Mesendoderm (in vitro differentiated cells): ENCODE data around the gene FLRT2. TPM values are rescaled to one million over a fixed set of nuclear protein-coding genes. Genes with fewer than 3 reads are reported as not detected.

ENCODE experiments used
- DNase-seq: peaks from one replicate; pipeline ENCODE4 v3.0.0; 2013
- H2AK5ac ChIP-seq: 2 replicates; pipeline ENCODE4 v1.6.1; 2013; ENCODE audit warnings: low read length, inconsistent platforms
- H2BK120ac ChIP-seq: 2 replicates; pipeline ENCODE4 v1.6.1; 2013; ENCODE audit warnings: low read depth, mild to moderate bottlenecking, low read length, moderate library complexity, mixed read lengths
- H2BK15ac ChIP-seq: replicated peaks from 2 replicates; pipeline ENCODE4 v1.6.1; 2013; ENCODE audit warnings: low read depth, mild to moderate bottlenecking, moderate library complexity
- H2BK5ac ChIP-seq: 2 replicates; pipeline ENCODE4 v1.6.1; 2013; ENCODE audit warnings: low read length, inconsistent platforms
- H3K18ac ChIP-seq: 2 replicates; pipeline ENCODE4 v1.6.1; 2013; ENCODE audit warnings: mild to moderate bottlenecking, low read length, mixed read lengths
- H3K23ac ChIP-seq: one replicate; pipeline ENCODE4 v1.6.1; 2013; ENCODE audit warnings: low read length
- H3K27ac ChIP-seq: 2 replicates; pipeline ENCODE4 v1.5.1; 2013; ENCODE audit warnings: low read depth, mild to moderate bottlenecking, inconsistent platforms, low read length, moderate library complexity
- H3K27me3 ChIP-seq: 2 replicates; pipeline ENCODE4 v1.6.1; 2013; ENCODE audit warnings: low read length, control low read depth, mild to moderate bottlenecking, inconsistent platforms; ENCODE audit not compliant: insufficient read depth, poor library complexity
- H3K36me3 ChIP-seq: 2 replicates; pipeline ENCODE4 v1.6.1; 2013; ENCODE audit warnings: low read length, inconsistent platforms; ENCODE audit not compliant: control insufficient read depth, insufficient read depth
- H3K4ac ChIP-seq: one replicate; pipeline ENCODE4 v1.6.1; 2013; ENCODE audit warnings: low read depth, mild to moderate bottlenecking, low read length, moderate library complexity
- H3K4me1 ChIP-seq: 2 replicates; pipeline ENCODE4 v1.6.1; 2013; ENCODE audit warnings: low read depth, low read length, inconsistent platforms; ENCODE audit not compliant: control insufficient read depth
- H3K4me2 ChIP-seq: 2 replicates; pipeline ENCODE4 v1.6.1; 2013; ENCODE audit warnings: low read length
- H3K4me3 ChIP-seq: 2 replicates; pipeline ENCODE4 v1.5.1; 2013; ENCODE audit warnings: mild to moderate bottlenecking, low read length
- H3K56ac ChIP-seq: one replicate; pipeline ENCODE4 v1.6.1; 2013; ENCODE audit warnings: low read length
- H3K79me1 ChIP-seq: 2 replicates; pipeline ENCODE4 v1.6.1; 2013; ENCODE audit warnings: low read length, inconsistent platforms
- H3K79me2 ChIP-seq: 2 replicates; pipeline ENCODE4 v1.6.1; 2013; ENCODE audit warnings: mild to moderate bottlenecking, low read length; ENCODE audit not compliant: control insufficient read depth, insufficient read depth
- H3K9ac ChIP-seq: 2 replicates; pipeline ENCODE4 v1.6.1; 2013; ENCODE audit warnings: low read length, inconsistent platforms
- H4K5ac ChIP-seq: one replicate; pipeline ENCODE4 v1.6.1; 2013; ENCODE audit warnings: low read length
- H4K8ac ChIP-seq: one replicate; pipeline ENCODE4 v1.6.1; 2013; ENCODE audit warnings: low read depth, mild to moderate bottlenecking, control low read depth, low read length, moderate library complexity
- WGBS: extraction: QIAGEN DNeasy Blood & Tissue Kit; methylation state at CpG from one replicate; pipeline ENCODE4 v1.1.7; 2013; ENCODE audit warnings: low lambda C conversion rate, missing lambda C conversion rate; ENCODE audit not compliant: insufficient coverage; ENCODE audit errors: extremely low coverage; 5-methylcytosine and 5-hydroxymethylcytosine counted together
- polyA plus RNA-seq, 2 experiments: library from polyadenylated mRNA; stranded (reverse); fragments of 200-250 nt; gene quantifications; one replicate each; pipeline ENCODE4 v1.2.3, GENCODE V29; 2013

Gene FLRT2, protein sequence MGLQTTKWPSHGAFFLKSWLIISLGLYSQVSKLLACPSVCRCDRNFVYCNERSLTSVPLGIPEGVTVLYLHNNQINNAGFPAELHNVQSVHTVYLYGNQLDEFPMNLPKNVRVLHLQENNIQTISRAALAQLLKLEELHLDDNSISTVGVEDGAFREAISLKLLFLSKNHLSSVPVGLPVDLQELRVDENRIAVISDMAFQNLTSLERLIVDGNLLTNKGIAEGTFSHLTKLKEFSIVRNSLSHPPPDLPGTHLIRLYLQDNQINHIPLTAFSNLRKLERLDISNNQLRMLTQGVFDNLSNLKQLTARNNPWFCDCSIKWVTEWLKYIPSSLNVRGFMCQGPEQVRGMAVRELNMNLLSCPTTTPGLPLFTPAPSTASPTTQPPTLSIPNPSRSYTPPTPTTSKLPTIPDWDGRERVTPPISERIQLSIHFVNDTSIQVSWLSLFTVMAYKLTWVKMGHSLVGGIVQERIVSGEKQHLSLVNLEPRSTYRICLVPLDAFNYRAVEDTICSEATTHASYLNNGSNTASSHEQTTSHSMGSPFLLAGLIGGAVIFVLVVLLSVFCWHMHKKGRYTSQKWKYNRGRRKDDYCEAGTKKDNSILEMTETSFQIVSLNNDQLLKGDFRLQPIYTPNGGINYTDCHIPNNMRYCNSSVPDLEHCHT
- polyA plus RNA-seq (2013, experiment 1 of 2), result 17.1 TPM
- 14.9 TPM for polyA plus RNA-seq (2013, experiment 2 of 2)

DNA sequence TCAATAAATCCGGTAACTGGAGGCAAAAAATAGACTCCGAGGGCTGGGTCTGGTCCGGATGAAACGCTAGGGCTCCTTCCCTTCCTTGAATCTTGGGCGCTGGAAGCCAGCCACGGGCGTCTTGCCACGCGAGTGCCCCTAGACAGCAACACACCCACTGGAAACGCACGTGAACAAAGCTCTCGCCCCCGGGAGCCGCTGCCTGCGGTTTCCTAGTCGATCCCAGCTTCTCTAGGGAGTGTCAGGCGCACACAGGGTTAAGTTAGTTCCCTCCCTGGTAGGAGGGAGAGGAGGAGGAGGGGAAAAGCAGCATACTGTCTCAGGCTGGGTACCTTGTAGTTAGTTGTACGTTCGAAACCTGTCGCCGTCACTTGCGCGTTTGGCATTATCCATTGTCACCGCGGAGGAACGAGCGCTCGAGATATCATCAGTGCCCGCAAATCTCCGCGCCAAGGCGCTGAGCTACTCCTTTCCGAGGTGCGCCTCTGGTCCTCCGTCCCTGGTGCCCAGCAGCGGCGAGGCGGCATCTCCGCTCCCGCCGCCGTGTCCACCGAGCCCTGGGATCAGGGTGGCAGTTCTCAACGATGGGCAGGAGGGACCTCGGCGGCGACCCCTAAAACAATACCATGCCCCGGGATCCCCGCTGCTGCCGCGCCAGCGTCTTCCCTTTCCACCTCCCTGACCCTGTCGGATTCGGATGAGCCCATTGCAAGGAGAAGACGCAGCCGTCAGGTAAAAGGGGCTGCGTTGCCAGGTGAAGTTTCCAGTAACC is at the start of gene FLRT2:
TSS of gene FLRT2 (plus strand) at position 342 of the 772 bp plus-strand sequence. CDS start 91,371 bp downstream, outside the sequence.
- Histone ChIP-seq H2BK5ac (no peak within 1 kb of the TSS), H3K56ac (peak within 1 kb of the TSS; percentile 93), H3K27me3 (no peaks in the 10 kb centered on the region), H3K79me2 (peaks cover 9% of the 10 kb centered on the region), H3K4me1 (peaks cover 6% of the 10 kb centered on the region), H3K27ac (no peak within 1 kb of the TSS), H3K79me1 (no peaks in the 10 kb centered on the region), H3K18ac (peak within 1 kb of the TSS; percentile 24), H2BK120ac (no peak within 1 kb of the TSS), H4K5ac (no peak within 1 kb of the TSS), H3K4ac (peak within 1 kb of the TSS; percentile 17), H3K36me3 (no peaks in the 10 kb centered on the region), H4K8ac (no peak within 1 kb of the TSS), H3K9ac (peak within 1 kb of the TSS; percentile 81), H2BK15ac (no peak within 1 kb of the TSS), H3K4me3 (peak within 1 kb of the TSS; percentile 12), H2AK5ac (no peak within 1 kb of the TSS), H3K23ac (no peak within 1 kb of the TSS), H3K4me2 (peak within 1 kb of the TSS; percentile 57)
- DNase-seq, result peak; percentile 80
- WGBS, result no CpG with 5 or more reads among the region's 57 CpGs

DNA sequence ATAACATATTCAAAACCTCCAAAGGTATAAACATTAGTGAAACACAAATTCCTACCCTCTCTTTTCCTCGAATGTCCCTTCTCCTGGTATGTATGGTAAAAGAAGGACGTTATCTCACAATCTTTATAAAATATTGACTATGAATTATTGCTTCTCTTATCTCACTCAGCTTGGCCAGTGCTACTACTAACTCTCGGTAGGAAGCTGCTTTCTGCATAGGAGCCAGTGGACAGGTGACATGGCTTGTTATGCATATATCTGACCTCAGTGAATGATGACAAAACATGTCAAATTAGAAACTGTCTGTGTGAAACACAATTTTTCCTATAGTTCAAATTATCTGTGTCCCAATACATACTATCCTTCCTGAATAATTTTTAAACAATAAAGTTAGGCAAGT is 48.5 kb upstream of the FLRT2 start:
- Histone ChIP-seq H3K18ac (no peak overlapping the region), H3K79me2 (no peaks in the 10 kb centered on the region), H3K27me3 (no peaks in the 10 kb centered on the region), H3K56ac (no peak overlapping the region), H3K79me1 (no peaks in the 10 kb centered on the region), H3K23ac (no peak overlapping the region), H3K4me1 (peaks cover 2% of the 10 kb centered on the region), H3K27ac (no peak overlapping the region), H3K4me3 (no peak overlapping the region), H3K4ac (no peak overlapping the region), H3K36me3 (no peaks in the 10 kb centered on the region), H2AK5ac (no peak overlapping the region), H3K9ac (no peak overlapping the region), H2BK120ac (no peak overlapping the region), H3K4me2 (no peak overlapping the region), H4K8ac (no peak overlapping the region), H4K5ac (no peak overlapping the region), H2BK5ac (no peak overlapping the region), H2BK15ac (no peak overlapping the region)
- no CpG with 5 or more reads among the region's 3 CpGs for WGBS
- DNase-seq, result no peak

DNA sequence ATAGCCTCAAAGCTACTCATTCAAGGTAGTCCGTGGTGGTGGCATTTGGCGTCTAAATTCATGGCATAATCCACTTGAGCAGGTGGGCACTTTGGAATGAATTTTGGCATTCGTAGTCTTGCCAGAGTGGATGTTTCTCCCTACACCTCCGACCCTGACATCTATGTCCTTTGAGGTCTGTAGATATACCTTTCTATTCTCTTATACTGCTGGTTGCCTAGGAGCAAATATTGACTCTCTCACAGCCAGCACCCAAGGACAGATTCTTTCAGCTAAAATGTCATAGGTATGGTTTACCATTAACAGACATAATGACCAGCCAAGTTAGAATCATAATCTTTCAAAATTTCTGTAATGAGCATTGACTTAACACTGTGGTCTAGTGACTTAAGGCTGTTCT is 47.4 kb upstream of the FLRT2 start:
- no peaks in the 10 kb centered on the region for H3K27me3 ChIP-seq
- no peak overlapping the region for H3K23ac ChIP-seq
- DNase-seq, result no peak
- WGBS, result no CpG with 5 or more reads among the region's 4 CpGs
- no peak overlapping the region for H3K4ac ChIP-seq
- no peaks in the 10 kb centered on the region for H3K79me1 ChIP-seq
- H3K27ac ChIP-seq, result no peak overlapping the region
- H2AK5ac ChIP-seq, result no peak overlapping the region
- H3K56ac ChIP-seq, result no peak overlapping the region
- no peak overlapping the region for H4K5ac ChIP-seq
- H3K4me3 ChIP-seq, result no peak overlapping the region
- H2BK15ac ChIP-seq, result no peak overlapping the region
- H3K9ac ChIP-seq, result no peak overlapping the region
- no peak overlapping the region for H2BK120ac ChIP-seq
- no peak overlapping the region for H2BK5ac ChIP-seq
- peaks cover 2% of the 10 kb centered on the region for H3K4me1 ChIP-seq
- H4K8ac ChIP-seq, result no peak overlapping the region
- no peak overlapping the region for H3K4me2 ChIP-seq
- no peaks in the 10 kb centered on the region for H3K36me3 ChIP-seq
- H3K79me2 ChIP-seq, result no peaks in the 10 kb centered on the region
- no peak overlapping the region for H3K18ac ChIP-seq

DNA sequence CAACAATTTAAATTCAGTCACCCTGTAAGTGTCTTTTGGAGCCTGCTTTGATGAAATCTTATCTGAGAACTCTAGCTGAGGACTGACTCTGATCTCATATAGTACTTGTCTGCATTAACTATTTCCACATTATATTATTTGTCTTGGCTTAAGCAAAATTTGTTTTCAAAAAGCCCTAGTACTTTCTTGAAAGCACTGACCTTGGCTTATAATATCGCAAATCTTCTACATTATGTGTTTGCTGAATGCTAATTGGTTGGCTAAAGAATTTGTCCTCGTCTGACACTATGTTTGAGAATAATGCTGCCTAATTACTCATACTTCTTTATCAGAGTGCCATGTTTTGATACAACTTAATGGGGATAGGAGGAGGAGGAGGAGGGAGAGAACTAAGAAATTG is 46.9 kb upstream of the FLRT2 start:
- H3K23ac ChIP-seq, result no peak overlapping the region
- no peak overlapping the region for H2BK5ac ChIP-seq
- no peak overlapping the region for H3K4ac ChIP-seq
- no peak overlapping the region for H3K27ac ChIP-seq
- WGBS, result no CpG with 5 or more reads among the region's 2 CpGs
- peaks cover 2% of the 10 kb centered on the region for H3K4me1 ChIP-seq
- H3K56ac ChIP-seq, result no peak overlapping the region
- H4K5ac ChIP-seq, result no peak overlapping the region
- no peak overlapping the region for H3K4me3 ChIP-seq
- DNase-seq, result no peak
- no peaks in the 10 kb centered on the region for H3K36me3 ChIP-seq
- no peak overlapping the region for H3K18ac ChIP-seq
- no peaks in the 10 kb centered on the region for H3K79me2 ChIP-seq
- H3K9ac ChIP-seq, result no peak overlapping the region
- no peak overlapping the region for H3K4me2 ChIP-seq
- no peak overlapping the region for H2BK120ac ChIP-seq
- H4K8ac ChIP-seq, result no peak overlapping the region
- no peak overlapping the region for H2AK5ac ChIP-seq
- no peaks in the 10 kb centered on the region for H3K27me3 ChIP-seq
- H3K79me1 ChIP-seq, result no peaks in the 10 kb centered on the region
- no peak overlapping the region for H2BK15ac ChIP-seq

DNA sequence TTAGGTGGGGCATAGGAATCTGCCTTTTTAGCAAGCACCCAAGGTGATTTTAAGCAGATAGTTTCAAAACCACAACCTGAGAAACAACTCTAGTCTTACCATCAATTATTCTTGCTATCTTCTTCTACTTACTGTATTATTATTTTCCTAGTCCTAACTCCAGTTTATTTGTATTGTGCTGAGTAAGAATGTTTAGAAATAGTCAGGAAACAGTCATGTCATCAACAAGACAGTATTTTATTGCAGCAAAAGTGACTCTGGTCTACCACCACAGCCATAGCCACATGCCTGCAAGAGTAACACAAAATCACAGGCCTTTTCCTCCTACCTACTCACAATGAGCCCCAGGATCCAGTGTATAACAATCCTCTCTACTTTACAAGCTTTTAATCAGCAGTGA is 46.3 kb upstream of the FLRT2 start:
- no peak for DNase-seq
- Histone ChIP-seq H3K79me1 (no peaks in the 10 kb centered on the region), H3K18ac (no peak overlapping the region), H3K23ac (no peak overlapping the region), H2BK5ac (no peak overlapping the region), H3K4me1 (peaks cover 2% of the 10 kb centered on the region), H4K5ac (no peak overlapping the region), H3K79me2 (no peaks in the 10 kb centered on the region), H3K4ac (no peak overlapping the region), H3K56ac (no peak overlapping the region), H3K4me3 (no peak overlapping the region), H4K8ac (no peak overlapping the region), H3K27ac (no peak overlapping the region), H2BK120ac (no peak overlapping the region), H3K27me3 (no peaks in the 10 kb centered on the region), H3K4me2 (no peak overlapping the region), H2AK5ac (no peak overlapping the region), H3K9ac (no peak overlapping the region), H3K36me3 (no peaks in the 10 kb centered on the region), H2BK15ac (no peak overlapping the region)
